SKM-1 (cell line): Measurements from ENCODE around the gene MYO5B.

Experiments used
- DNase-seq: peaks from one replicate; lab custom pipeline; 2025; ENCODE audit not compliant: unreplicated experiment; lab: John Stamatoyannopoulos, UW

Gene MYO5B

DNA sequence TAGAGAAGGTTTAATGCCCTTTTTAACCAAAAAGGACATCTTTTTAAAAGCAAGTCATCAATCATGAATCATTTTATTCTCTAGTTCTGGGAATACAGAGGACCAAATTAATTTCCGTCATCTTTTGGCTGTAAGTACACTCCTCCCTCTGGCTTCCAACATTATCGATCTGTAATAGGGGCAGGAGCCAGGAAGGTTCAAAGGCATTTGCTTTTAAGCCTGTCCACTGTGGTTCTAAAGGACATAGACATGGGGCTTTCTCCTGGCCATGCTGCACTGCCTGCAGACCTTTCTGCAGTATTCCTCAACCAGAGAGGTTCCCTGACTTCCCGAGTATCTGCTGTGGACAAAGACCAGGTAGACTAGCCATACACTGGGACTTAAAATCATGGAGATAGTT lies 170.5 kb downstream of the MYO5B start:
- DNase-seq = no peak

DNA sequence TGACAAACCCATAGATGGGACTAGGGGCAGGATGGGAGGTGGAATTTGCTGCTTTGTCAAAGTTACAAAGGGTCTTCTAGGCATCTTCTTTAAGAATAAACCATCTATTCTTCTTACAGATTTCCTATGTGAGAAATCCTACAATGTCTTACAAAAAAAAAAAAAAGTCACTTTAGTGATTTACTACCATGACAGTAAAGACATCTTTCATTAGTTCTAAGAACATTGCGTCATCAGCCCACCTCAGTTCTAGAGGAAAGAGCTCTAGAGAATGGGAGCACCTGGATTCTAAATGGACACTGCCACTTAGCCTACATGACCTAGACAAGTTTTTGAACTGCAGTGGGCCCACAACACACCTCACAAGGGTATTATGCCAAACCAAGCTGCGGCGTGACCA lies 172.0 kb downstream of the MYO5B start:
- DNase-seq = no peak

DNA sequence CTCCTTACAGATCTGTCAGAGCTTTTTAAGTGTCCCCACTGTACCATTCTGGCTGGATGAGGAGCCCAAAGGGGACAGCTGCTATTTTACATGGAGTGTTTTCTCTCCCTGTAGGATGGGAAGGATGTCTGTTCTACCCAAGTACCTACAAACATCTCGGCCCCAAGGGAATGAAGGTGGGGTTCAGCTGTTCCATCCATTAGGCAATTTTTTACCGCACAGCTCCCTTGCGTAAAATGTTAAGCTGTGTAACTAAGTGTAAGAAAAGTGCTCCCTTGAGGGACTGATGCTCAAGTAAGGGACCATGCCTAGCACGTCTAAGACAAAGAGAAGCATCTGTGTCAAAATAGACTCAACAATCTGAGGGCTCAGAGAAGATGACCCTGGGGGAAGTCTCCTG lies 180.3 kb downstream of the MYO5B start:
- no peak for DNase-seq

DNA sequence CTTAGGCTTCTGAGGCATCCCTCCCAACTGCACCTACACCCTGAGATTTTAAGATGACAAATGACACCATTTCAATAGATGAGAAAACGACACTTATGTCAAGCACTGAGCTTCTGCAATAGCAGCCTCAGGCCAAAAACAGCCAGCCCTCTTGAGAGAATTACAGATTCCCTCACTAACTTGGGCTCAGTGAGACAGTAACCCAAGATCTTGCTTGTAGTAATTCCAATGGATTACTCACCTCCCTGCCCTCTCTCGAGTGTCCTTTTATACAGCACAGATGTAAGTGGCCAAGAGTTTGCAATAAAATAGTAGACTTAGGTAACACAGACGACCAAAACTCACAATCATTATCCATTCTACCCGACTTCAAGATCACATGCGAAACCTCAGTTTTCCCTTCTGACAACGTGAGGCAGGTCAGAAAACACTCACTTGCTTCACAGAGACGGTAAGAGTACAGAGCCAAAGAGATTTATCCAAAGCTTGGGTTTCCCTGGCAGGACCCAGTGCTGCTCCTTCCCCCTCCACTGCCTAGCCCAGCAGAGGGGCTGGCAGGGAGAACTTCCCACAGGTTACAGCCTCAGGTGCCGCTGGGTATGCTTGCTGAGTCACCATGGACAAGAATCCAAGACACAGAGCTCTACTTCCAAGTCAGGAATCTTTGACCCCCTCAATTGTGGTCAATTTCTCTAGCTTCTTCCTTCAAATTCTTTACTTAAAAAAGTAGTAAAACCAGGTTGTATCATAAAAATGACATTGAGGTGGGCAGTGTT lies 181.4 kb downstream of the MYO5B start:
- no peak for DNase-seq

DNA sequence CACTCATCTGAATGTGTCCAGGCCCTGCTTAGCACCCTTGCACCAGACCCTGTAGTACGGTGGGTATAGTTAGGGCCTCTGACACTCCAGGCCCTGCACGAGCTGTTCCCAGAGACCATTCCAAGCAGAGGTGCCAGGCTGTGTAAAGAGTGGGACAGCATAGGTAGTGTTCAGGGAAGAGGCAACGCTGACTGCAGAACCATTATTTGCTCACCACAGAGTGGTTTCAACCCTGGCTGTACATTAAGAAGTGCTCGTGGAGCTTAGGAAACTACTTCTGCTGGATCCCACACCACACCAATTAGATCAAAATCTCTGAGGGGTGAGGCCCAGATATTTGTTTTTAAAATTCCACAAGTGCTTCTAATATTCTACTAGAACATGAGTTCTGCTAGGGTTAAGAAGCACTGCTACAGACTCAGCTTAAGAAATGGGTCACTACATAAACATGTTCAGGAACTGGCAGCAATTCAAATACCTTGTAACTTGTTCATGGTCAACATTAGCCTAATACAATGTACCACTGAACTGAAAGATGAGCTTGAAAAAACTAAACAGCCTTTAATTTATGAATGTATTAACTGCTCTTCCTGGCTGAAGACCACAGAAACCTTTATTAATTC lies 183.0 kb downstream of the MYO5B start:
- DNase-seq = no peak

DNA sequence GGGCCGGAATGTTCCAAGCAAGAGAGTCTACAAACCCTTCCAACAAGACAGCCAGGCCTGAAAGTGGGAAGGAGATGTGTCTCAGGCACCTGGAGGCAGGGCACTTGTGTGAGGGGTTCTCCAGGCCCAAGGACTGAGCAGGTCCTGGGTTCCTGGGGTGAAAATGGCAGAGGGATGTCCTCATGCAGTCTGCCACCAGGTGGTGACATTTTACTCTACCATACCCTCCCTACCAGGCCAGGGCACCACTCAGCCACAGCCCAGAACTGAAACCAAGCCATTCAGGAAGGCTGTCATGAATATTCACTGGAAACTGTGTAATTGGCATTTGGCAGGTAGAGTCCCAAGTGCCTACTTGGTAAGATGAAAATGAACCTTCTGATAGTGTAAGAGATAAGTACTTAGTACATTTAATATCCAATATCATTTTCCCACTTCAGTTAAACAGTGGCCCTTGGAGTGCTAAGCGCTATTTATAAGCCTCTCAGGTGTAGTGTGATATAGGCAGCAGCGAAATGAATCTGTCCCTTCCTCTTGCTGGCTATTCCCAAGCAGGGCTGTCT lies 185.1 kb downstream of the MYO5B start:
- peak; percentile 13 for DNase-seq

DNA sequence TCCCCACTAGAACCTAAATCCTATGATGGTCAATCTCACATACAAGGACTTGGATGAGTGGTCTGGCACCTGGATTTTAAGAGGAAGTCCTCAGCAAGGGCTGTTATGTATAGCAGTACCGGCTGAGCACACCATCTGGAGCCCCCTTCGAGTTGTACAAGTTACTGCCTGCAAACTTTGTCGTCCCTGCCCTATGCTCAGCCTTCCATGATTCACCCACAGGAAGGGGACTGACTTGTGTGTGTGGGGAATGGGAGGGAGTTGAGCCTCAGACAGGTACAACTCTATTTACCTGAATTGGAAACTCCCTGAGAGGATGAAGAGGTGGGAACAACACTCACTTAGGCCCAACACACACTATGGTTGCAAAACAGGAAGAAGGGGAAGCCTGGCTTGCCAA lies 186.6 kb downstream of the MYO5B start:
- DNase-seq = no peak

DNA sequence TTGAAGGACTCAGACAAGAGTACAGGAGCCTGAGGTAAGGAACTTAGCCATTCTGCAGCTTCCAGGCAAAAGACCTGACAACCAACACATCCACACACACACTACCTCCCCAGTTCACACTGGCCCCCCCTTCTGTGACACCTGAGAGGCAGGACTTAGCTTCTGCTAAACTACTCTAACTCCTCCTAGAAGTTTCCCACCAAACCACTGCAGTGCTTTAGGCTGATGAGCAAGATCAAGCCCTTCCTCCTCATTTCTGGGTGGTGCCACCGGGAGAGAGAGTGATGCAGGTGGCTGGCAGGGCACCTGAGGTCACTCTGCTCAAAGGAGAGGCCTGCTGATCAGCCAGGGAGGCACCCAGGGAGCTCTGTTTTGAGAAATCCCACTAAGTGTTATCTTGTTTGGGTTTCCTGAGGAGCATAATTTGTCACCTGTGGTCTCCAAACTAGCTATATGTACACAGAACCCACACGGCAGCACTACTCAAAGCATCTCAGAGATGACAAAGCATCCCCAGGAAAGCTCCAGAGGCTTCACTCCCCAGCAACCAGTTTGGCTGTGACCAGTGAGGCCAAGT lies 188.4 kb downstream of the MYO5B start:
- DNase-seq = no peak

DNA sequence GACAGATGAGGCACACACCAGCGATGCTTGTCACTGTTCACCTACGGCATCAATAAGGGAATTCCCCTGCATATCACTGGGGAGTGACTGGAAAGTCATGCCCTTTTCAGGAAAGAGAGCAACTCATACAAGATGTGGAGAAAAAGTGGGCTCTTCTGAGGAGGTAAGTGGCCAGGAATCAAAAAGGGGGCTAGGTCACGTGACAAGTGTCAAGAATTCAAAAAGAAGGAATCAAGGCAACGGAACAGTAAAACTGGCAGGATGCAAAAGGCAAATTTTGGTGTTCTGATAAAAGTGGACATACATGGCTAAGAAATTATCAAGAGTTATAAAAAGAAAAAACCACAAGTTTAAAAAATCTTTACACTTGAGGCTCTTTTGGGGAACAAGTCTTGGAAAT lies 190.9 kb downstream of the MYO5B start:
- no peak for DNase-seq

DNA sequence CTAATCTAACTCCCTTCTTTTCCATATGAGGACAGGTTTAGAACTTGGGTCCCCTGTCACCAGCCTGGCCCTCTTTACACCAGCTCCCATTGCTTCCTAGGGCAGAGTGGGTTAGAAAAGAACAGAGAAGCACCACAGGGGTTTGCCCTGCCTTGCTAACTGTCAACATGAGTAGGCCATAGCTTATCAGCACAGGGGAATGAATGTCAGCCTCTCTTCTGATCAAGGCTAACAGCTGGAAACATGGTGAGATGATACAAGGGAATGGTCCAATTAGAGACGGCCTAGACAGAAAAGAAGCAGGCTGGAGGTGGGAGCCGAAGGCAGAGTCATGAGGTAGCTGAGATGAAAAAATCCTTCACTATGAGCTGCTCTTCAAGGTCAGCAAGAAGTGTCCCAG lies 192.2 kb downstream of the MYO5B start:
- no peak for DNase-seq

DNA sequence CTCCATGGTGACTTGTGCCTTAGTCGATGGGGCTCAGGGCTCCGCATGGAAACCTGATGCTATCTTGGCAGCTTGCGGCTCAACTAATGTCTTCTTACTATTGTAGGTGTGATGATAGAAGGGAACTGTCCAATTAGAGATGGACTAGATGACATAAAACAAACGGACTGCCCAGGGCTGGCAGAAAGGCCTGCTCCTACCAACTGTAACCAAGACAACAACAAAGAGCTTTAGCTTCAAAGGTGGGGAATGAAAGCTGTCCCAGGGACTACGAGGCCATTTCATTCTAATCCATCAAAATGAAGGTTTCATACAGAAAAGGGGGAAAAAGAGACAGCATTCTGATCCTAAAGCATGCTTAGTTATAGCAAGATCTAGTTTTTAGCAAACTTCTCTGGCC lies 194.7 kb downstream of the MYO5B start:
- no peak for DNase-seq

DNA sequence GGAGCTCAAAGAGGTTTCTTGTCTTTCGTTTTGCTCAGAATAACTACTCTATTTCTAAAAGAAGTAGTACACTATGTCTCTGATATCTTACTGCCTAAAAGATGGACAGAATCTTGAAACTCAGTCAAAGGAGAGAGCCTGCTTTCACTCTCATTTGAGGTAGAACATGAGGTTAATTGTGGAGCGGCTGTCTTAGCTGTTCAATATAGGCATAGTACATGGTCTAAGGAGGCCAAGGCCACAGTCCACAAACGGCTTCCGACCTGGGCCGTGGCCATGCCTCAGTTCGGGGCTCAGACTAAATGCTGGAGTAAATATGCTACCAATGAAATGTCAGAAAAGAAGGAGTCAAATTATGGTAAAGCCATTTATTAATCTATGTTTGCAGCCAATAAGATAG lies 195.8 kb downstream of the MYO5B start:
- no peak for DNase-seq

DNA sequence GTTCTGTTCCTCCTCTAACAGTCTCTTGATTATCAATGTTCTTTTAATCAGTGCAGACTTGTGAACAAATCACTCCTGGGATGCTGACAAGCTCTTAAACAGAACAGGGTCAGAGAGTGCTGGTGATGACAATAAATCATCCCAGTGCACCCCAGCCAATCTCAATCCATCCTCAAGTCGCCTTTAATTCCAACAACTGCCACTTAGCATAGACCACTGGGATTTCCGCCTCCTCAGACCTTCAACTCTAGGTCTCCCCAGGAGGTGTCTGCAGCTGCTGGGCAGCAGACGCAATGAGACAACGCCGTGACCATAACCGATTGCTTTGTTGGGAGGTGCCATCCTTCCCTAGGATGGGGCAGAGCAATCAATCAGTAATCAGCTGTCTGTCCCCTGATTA lies 197.4 kb downstream of the MYO5B start:
- DNase-seq = no peak

DNA sequence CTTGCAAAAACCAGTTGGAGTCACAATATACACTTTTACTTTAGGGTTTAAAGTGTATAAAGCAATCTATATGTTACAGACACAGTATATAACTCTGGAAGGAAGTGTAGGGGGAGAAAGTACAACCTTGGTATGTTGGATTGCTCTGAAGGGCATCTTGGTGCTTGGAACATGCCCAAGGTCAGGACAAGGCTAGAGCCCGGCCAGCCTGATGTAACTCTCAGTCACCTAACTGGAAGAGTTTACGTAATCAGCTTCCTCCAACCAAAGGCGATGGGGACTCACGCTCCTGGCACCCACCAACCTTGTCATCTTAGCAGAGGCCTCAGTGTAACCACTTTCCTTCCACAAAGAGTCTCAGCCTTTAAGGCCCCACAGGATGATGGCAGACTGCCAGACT lies 200.5 kb downstream of the MYO5B start:
- DNase-seq = no peak

DNA sequence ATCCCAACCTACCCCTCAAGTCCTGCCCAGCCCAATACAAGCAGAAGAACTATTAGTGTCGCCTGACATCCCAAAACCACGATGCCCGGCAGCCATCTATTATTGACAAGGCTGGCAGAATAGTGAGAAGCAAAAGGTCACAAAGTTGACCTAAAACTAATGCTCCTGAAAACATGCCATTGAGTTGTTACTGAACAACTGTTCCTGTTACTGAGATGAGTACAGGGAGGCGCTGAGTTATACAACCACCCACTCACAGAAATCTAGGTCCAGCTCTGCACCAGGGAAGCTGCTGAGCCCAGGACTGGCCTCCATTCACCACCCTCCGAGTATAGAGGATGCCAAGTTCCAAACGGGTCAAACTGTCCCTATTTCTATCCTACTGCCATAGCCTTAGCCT lies 201.6 kb downstream of the MYO5B start:
- DNase-seq = no peak

DNA sequence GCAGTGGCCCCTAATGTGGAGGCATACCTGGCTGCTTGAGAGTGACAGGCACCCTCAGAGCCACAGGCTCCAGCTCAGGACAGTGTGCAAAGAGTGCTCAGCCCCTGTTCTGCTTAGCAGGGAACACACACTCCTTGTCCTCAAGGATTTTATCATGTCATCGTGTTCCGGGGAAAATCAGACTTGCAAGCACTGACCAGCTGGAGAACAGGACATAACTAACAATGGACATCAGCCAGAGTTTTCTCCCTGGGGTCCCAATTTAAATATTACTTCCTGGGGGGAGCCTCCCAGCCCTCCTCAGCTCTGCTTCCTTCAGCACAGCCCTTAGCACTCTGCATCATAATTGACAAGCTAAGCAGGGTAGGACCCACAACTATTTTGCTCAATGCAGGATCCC lies 206.2 kb downstream of the MYO5B start:
- DNase-seq = no peak

DNA sequence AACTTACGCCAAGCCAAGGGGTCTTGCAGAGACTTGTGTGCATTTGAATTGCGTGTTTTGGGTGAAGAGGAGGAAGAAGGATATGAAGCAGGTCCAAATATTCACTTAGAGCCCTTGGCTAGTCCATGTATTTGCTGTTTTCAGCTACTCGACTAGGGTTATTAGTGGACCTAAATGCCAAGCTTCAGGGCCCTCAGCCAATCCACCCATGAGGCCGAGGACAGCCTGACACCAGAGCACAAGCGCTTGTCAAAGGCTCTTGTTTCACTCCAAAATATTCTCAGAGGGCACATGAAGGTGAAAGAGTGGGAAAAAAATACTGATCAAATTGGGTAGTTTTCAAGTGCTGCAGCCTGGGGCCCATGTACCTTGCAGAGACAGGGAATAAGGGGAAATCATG lies 206.8 kb downstream of the MYO5B start:
- no peak for DNase-seq

DNA sequence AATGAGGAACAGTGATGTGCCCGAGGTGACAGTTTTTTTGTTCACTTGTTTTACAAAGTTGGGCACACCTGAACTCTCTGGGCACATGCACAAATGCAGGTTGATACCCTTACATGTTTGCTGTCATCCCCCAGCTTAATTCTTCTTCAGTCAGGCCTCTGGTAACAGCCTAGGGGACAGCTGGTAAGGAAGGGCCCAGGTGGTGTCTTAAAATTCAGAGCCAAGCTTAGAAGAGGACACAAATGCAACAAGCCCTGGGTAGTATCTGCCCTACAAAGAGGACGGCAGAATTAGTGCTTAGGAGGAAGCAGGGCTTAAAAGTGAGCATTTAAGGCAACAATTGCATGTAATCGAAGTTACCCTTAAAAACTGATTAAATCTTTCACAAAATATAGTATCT lies 209.7 kb downstream of the MYO5B start:
- no peak for DNase-seq

DNA sequence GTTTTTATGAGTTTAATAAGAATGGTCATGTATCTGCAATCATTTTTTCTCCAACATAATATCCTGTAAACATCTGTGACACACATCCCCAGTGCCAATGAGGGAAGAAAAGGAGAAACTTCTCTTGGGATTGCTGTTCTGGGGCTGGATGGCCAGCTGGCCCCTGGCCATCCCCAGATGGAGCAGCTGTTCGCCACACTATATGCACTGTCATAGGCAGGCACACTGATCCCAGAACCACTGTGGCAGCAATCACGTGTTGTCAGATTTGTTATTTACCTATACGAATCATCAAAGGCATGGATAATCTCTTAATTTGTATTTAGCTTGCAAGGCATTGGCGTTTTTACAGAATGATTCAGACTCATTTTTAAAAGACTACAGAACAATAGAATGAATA lies 214.1 kb downstream of the MYO5B start:
- DNase-seq = no peak

DNA sequence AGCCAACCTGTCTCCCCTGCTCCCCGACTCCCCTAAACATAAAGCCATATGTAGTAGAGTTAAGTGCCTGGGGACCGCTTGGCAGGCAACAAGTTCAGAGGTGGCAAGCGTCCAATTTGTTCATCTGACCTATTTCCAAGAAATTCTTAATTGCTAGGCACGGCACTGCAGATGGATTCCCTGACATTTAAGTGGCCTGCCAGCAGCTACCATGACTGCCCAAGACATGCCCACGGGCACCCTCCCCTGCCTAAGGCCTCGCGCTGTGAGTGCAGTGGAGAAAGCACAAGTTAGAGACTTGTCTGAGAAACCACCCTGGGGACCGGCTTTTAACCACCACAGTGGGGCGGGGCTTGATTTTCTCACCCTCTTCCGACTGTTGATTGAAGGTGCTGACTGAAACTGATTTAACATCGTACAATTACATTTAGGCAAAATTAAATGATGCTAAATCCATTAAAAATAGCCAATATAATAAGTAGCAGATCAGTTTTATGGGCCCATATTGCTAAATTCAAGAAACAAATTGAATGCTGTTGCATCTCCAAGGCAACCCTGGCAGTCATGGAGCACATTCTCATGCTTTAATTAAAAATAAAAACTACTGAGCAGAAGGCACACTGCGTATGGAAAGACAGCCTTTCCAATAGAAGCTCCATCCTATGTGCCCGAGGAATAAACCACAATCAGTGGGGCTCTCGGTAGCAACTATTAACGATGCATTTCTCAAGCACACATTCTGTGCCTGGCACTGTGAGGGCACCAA lies 218.0 kb downstream of the MYO5B start:
- no peak for DNase-seq

DNA sequence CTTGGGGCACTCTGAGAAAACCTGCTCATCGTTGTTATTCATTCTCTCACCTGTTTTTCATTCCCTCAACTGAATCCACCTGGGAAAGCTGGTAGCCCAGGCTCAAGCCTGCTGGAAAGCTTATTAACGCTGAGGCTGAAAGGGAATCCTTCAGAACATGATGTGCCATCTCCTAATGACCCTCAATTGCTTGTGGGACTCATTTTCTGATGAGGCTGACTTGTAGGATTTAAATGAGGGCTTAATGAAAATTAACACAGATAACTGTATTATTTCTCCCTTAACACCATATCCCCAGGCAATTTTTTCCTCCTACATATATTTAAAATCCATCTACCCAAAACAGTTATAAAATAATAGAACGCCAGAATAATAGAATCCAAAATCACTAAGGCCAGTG lies 218.9 kb downstream of the MYO5B start:
- DNase-seq = no peak

DNA sequence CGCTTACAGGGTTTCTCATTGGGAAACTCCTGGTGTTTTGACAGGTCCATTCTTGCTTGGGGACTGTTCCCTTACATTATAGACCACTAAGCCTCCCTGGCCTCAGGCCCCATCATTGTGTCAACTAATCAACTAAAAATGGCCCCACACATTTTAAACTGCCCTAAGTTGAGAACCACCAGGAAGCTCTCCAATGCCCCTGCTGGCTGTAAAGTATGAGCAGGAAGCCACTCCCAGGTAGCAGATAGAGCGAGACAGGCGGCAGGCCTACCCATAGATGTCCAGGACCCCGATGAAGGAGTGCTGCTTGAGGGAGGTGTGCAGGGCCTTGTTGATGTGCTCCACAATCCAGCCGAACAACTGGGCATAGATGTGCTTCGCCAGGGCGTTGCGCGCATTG lies 220.9 kb downstream of the MYO5B start:
- no peak for DNase-seq
